GM18867 (cell line): ENCODE data around the gene SLIT3.

Experiments
- ATAC-seq: cut with Tn5 transposase; IDR thresholded peaks from one replicate; pipeline ENCODE4 v1.9.1; 2021; ENCODE audit warnings: mild to moderate bottlenecking, moderate library complexity; ENCODE audit not compliant: unreplicated experiment

Gene SLIT3

GRCh38 chr5:168734119-168734518, 566.8 kb downstream of the SLIT3 start:
- ATAC-seq = no peak

- no peak for ATAC-seq
These were observed 572.3 kb downstream of the SLIT3 start for GRCh38 chr5:168728546-168729211.

- ATAC-seq = no peak
These were observed 573.4 kb downstream of the SLIT3 start for GRCh38 chr5:168727547-168727946.

- ATAC-seq = no peak
These were observed 574.6 kb downstream of the SLIT3 start for GRCh38 chr5:168726342-168726741.

GRCh38 chr5:168724227-168724626, 576.7 kb downstream of the SLIT3 start:
- no peak for ATAC-seq

GRCh38 chr5:168723037-168723436, 577.9 kb downstream of the SLIT3 start:
- ATAC-seq = no peak

GRCh38 chr5:168721966-168722365, 579.0 kb downstream of the SLIT3 start:
- no peak for ATAC-seq

- ATAC-seq = no peak
These were observed 579.8 kb downstream of the SLIT3 start for GRCh38 chr5:168721002-168721753.

GRCh38 chr5:168720575-168720974, 580.4 kb downstream of the SLIT3 start:
- no peak for ATAC-seq

GRCh38 chr5:168714046-168714445, 586.9 kb downstream of the SLIT3 start:
- ATAC-seq = no peak

- ATAC-seq = no peak
These were observed 587.9 kb downstream of the SLIT3 start for GRCh38 chr5:168713051-168713450.

- ATAC-seq = peak; percentile 49
These were observed 588.5 kb downstream of the SLIT3 start for GRCh38 chr5:168712280-168712924.

- ATAC-seq = no peak
These were observed 590.2 kb downstream of the SLIT3 start for GRCh38 chr5:168710706-168711105.

GRCh38 chr5:168707716-168708695, 592.9 kb downstream of the SLIT3 start:
- ATAC-seq = no peak

GRCh38 chr5:168706655-168707069, 594.3 kb downstream of the SLIT3 start:
- peak; percentile 46 for ATAC-seq

GRCh38 chr5:168705321-168705720, 595.6 kb downstream of the SLIT3 start:
- ATAC-seq = no peak

GRCh38 chr5:168702511-168702910, 598.4 kb downstream of the SLIT3 start:
- ATAC-seq = no peak

- ATAC-seq = no peak
These were observed 599.3 kb downstream of the SLIT3 start for GRCh38 chr5:168701641-168702040.

- no peak for ATAC-seq
These were observed 601.9 kb downstream of the SLIT3 start for GRCh38 chr5:168699002-168699401.

- no peak for ATAC-seq
These were observed 603.8 kb downstream of the SLIT3 start for GRCh38 chr5:168697034-168697720.
